ENCODE data around the gene ALS2. TPM values are rescaled to one million over a fixed set of nuclear protein-coding genes. Genes with fewer than 3 reads are reported as not detected.
"Not testable (repeated sequence)": the region's sequence is repeated elsewhere in the genome, so short reads cannot be mapped to it uniquely, and the experiment has no call there.

ALS2 gene
- total RNA-seq, 1 donor from 2014 or later, result 23.5 TPM

DNA sequence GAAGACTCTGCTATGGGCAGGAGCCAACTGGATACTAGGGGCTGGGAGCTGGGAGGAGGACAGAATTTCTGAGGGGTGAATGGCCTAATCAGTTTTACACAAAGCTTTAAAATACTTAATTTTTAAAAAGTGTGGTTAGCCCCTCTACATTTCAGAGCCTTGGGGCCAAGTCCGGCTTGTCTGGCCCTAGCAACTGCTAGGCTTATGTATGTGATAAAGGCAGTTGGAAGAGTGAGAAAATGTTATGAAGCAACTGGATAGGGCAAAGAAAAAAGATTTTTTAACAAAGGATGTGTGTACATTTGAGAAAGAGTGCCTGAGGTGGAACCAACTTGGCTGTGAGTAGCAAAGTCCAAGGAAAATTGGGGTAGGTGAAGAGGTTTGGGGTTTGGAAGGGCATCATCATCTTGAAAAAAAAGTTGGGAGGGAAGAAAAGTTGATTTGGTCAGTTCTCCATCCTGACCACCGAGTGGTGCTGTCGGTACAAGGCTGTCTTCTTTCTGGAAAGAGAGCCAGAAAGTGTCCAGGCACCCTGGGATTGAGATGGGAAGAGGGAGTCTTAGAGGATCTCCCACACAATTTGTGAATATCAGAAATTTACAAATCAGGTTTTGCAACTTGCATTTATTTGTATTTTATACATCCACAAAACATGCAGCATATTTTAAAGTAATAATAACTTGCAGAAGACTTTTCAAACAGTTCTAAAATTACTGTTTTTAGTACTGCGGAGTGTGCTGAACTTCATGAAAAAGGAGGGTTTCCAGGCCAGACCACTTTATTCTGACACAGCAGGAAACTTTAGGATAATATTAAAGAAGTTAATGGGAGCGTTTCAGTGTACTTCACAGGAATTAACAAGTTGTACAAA, 15.1 kb upstream of the ALS2 start:
- no peak for DNase-seq (ENCODE audit: extremely low read depth, low read depth, low spot score)

DNA sequence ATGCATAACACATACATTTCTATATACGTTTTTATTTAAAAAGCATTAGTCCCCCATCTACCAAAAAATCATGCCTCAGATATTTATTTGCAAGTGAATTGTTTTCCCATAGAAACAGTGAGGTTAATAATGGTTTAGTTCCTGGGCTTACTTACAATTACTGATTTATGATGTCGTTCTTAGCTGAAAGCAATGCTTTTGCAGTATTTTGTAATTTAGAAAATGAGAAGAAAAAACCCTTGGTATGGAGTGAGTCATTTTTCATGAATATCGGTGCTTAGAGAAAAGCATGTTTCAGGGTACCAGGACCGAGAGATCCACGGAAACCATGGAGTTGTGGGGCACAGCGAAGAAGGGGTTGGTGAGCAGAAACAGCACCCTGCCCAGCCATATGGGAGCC, 13.6 kb upstream of the ALS2 start:
- no peak for DNase-seq (ENCODE audit: extremely low read depth, low read depth, low spot score)

GRCh38 chr2:201793631-201794030, 12.9 kb upstream of the ALS2 start:
- no peak for DNase-seq (ENCODE audit: extremely low read depth, low read depth, low spot score)

GRCh38 chr2:201790989-201791388, 10.3 kb upstream of the ALS2 start:
- no peak for DNase-seq (ENCODE audit: extremely low read depth, low read depth, low spot score)

DNA sequence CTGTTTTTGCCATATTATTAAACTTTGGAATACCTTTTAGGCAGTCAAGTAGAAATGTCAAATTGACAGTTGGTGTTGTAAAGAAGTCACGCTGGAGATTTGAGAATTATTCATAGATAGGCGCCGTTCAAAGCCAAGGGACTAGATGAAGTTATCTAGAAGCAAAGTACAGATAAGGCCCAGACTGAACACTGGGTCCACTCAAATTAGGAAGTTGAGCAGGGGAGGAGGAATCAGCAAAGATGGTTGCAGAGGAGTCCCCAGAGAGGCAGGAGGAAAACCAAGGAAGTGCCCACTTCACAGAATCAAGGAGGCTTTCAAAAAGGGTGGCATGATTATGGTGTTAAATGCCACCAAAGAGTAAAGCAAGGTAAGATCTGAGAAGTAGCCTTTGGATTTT, 9.6 kb upstream of the ALS2 start:
- DNase-seq (ENCODE audit: extremely low read depth, low read depth, low spot score), result no peak

DNA sequence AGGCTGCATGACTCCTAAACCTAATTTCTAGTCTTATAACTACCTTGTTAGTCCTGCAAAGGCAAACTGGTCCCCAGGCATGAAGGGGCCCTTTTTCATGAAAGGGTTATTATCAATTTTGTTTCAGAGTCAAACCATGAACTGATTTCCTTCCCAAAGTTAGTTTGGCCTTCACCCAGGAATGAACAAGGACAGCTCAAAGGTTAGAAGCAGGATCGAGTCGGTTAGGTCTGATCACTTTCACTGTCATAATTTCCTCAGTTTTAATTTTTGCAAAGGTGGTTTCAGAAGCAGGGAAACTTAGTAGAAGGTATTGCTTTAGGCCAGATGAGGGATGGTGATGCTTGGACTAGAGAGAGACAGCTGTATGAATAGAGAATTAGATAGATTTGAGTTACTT, 8.7 kb upstream of the ALS2 start:
- no peak for DNase-seq (ENCODE audit: extremely low read depth, low read depth, low spot score)

DNA sequence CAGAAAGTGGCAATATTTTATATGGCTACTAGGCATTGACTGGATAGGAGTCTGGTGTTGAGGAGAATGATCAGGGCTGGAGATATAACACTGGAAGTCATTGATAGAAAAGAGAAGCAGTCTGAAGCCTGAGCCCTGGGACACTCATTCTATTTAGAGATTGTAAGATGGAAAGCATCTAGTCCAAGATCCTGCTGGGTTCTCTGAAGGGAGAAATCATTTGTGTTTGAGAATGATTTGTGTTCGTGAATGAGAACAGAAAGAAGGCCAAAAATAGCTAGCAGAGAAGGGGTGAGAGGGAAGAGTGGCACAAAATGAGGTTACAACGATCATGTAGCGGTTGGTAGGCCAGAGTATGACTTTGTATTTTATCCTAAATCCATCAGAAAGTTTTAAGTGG, 7.6 kb upstream of the ALS2 start:
- no peak for DNase-seq (ENCODE audit: extremely low read depth, low read depth, low spot score)

GRCh38 chr2:201786471-201786870, 5.7 kb upstream of the ALS2 start:
- no peak for DNase-seq (ENCODE audit: extremely low read depth, low read depth, low spot score)

- DNase-seq (ENCODE audit: extremely low read depth, low read depth, low spot score), result no peak
Observed at GRCh38 chr2:201785135-201785534, 4.4 kb upstream of the ALS2 start.

GRCh38 chr2:201784563-201784962, 3.8 kb upstream of the ALS2 start:
- DNase-seq (ENCODE audit: extremely low read depth, low read depth, low spot score), result no peak

GRCh38 chr2:201781557-201782051, 871 bp upstream of the ALS2 start:
- DNase-seq (ENCODE audit: extremely low read depth, low read depth, low spot score), result no peak

GRCh38 chr2:201779901-201780673, 646 bp downstream of the ALS2 start:
- DNase-seq (ENCODE audit: extremely low read depth, low read depth, low spot score), result no peak

DNA sequence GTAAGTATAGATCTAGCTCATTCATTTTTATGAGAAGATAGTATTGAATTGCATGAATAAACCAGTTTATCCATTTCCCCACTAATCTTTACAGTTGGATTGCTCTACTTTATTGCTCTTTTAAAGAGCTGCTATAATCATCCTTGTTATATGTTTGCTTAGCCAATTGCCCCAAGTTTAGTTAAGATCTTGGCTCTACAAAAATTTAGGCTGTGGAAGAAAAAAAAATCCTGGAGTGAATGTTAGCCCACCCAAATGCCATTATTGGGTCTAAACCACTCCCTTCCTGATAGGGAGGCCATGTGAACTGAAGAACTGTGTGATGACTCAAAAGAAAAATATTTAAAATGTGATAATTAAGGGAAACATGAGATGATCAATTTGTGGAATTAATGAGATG, 2.9 kb downstream of the ALS2 start:
- DNase-seq (ENCODE audit: extremely low read depth, low read depth, low spot score), result no peak

DNA sequence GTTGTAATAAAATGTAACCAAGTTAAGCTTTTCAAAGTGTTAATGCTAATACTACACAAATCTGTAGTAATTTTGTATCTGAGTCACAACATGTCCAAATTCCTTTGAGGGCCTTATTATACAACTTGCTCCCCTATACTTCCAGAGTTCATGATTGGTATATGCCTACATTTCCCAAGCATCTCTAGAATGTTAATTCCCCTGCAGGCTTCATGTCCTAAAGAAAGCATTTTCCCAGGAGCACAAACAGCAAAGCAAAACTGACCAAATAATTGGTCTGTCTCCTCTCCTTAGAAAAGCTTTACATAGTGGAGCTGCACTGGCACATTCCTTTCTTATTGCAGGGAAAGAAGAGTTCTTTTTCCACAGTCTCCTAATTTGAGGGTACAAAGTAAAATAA, 3.7 kb downstream of the ALS2 start:
- no peak for DNase-seq (ENCODE audit: extremely low read depth, low read depth, low spot score)

- no peak for DNase-seq (ENCODE audit: extremely low read depth, low read depth, low spot score)
Observed at GRCh38 chr2:201775326-201775725, 5.4 kb downstream of the ALS2 start.

DNA sequence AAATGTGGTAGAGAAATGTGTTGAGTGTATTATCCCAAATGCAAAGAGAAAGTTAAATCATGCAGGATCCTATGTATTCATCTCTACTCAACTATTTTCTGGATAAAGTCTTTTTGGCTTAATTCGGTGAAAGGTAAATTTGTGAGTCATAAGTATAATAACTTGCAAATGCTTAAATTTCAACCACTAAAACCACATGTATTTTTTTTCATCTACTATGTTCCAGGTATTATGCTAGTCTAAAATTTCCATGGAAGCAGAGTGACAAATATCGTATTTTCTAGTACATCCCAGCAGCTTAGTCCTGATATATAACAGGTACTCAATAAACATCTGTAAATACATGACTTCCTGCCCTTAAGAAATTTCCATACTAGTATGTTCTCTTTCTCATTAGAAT, 6.2 kb downstream of the ALS2 start:
- DNase-seq (ENCODE audit: extremely low read depth, low read depth, low spot score), result no peak

DNA sequence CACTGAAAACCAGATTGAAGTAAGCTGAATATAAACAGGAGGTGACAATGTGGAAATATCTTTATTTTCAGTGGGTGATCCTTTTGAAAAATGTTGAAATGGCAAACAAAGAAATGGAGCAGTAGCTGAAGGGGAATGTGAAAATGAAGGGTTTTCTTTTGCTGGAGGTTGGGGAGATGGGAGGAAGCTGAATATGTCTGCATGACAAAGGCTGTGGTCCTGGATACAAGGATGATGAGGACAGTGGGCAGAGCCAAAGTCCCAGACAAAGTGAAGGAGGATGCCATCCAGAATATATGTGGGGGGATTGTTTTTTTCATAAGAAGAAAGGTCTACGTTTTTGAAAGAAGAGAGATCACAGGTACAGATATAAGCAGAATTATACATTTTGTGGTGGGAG, 6.7 kb downstream of the ALS2 start:
- no peak for DNase-seq (ENCODE audit: extremely low read depth, low read depth, low spot score)

- peak; percentile 34 for DNase-seq (ENCODE audit: extremely low read depth, low read depth, low spot score)
Observed at GRCh38 chr2:201769666-201770373, 10.9 kb downstream of the ALS2 start.

DNA sequence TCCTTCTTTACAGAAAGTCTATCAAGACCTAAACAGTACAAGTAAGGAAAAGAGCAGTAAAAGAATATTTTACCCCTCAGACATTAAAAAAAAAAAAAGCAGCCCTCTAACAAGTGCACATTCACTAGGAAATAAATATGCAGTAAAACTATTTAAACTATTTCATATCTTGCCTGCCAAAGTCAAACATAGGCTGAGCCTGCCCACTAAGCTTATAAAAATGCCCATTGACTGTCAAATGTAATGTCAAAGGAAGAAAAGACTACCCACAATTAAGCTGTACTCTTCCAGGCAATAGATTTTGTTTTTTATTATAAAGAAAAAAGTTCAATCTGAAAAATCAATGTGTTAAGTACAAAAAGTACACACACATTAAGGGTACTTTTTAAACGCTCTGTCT, 11.8 kb downstream of the ALS2 start:
- DNase-seq (ENCODE audit: extremely low read depth, low read depth, low spot score), result no peak

GRCh38 chr2:201765799-201766198, 14.9 kb downstream of the ALS2 start:
- DNase-seq (ENCODE audit: extremely low read depth, low read depth, low spot score), result no peak

DNA sequence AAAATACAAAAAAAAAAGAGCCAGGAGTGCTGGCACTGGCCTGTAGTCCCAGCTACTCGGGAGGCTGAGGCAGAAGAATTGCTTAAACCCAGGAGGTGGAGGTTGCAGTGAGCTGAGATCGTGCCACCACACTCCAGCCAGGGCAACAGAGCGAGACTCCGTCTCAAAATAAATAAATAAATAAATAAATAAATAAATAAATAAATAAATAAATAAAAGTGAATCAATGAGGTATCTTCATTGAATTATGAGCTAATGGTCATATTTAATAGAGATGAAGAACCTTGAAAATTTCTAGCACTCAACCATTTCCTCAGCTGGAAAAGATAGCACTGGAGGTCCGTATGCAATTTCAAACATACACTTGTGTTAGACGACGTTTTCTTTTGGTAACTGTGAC, 16.3 kb downstream of the ALS2 start:
- DNase-seq (ENCODE audit: extremely low read depth, low read depth, low spot score), result not testable (repeated sequence)
